Measurements from ENCODE around the gene CFL2.

Gene CFL2

GRCh38 chr14:34684578-34684977 is 29.8 kb downstream of the CFL2 start:
- no peaks in the 10 kb centered on the region for H3K9me3 ChIP-seq (ENCODE audit: low read length)
- no peak overlapping the region for H3K4me2 ChIP-seq (ENCODE audit: low read length)
- H3K27me3 ChIP-seq (ENCODE audit: insufficient read depth, low read length) = no peaks in the 10 kb centered on the region
- no peaks in the 10 kb centered on the region for H3K79me2 ChIP-seq (ENCODE audit: insufficient read depth, low read length)
- H3K9me2 ChIP-seq (ENCODE audit: low read depth, low read length) = no peaks in the 10 kb centered on the region
- H3K4me3 ChIP-seq (ENCODE audit: low read depth, low read length, poor library complexity, severe bottlenecking) = no peak overlapping the region
- H3K9ac ChIP-seq (ENCODE audit: low read length) = no peak overlapping the region
- no peaks in the 10 kb centered on the region for H3F3A ChIP-seq (ENCODE audit: insufficient read depth, low read length)
- H2AFZ ChIP-seq (ENCODE audit: low read length) = no peak overlapping the region
- H3K36me3 ChIP-seq (ENCODE audit: insufficient read depth, low read length) = no peaks in the 10 kb centered on the region
- H4K20me1 ChIP-seq (ENCODE audit: insufficient read depth, low read length) = no peaks in the 10 kb centered on the region
- H3K4me1 ChIP-seq (ENCODE audit: insufficient read depth, low read length, severe bottlenecking) = no peaks in the 10 kb centered on the region
- no peak overlapping the region for H3K27ac ChIP-seq (ENCODE audit: low read depth, low read length, poor library complexity, severe bottlenecking)
- no peak for TF ChIP-seq EZH2 (IDR thresholded peaks at IDR 0.05; ENCODE audit: borderline replicate concordance, low read length)

DNA sequence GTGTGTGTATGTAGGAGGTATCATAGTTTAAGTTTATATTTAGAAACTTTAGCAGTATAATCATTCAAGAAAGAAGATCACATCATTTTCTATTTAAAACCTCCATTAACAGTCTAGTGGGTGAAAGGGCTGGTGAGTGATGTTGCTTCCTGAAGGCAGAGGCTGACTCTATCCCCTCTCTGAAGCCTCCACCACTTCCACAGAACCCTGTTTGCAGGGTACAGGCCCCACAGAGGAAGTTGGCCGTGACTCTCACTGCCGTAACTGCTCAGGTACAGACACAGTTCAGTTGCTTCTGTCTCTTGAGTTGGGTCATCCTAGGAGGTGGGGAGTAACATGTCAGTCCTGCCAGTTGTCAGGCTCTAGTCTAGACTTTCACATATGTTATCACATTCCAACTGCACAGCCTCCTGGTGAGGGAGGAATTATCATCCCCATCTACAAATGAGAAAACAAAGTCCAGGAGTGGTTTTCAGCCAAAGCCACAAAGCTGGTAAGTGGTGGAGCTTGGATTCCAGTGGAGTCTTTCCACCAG is 31.5 kb downstream of the CFL2 start:
- no peaks in the 10 kb centered on the region for H3K36me3 ChIP-seq (ENCODE audit: insufficient read depth, low read length)
- H3F3A ChIP-seq (ENCODE audit: insufficient read depth, low read length) = no peaks in the 10 kb centered on the region
- TF ChIP-seq, protein P1, sequence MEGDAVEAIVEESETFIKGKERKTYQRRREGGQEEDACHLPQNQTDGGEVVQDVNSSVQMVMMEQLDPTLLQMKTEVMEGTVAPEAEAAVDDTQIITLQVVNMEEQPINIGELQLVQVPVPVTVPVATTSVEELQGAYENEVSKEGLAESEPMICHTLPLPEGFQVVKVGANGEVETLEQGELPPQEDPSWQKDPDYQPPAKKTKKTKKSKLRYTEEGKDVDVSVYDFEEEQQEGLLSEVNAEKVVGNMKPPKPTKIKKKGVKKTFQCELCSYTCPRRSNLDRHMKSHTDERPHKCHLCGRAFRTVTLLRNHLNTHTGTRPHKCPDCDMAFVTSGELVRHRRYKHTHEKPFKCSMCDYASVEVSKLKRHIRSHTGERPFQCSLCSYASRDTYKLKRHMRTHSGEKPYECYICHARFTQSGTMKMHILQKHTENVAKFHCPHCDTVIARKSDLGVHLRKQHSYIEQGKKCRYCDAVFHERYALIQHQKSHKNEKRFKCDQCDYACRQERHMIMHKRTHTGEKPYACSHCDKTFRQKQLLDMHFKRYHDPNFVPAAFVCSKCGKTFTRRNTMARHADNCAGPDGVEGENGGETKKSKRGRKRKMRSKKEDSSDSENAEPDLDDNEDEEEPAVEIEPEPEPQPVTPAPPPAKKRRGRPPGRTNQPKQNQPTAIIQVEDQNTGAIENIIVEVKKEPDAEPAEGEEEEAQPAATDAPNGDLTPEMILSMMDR (IDR thresholded peaks at IDR 0.05; ENCODE audit: low read length) = no peak
- TF ChIP-seq EZH2 (IDR thresholded peaks at IDR 0.05; ENCODE audit: borderline replicate concordance, low read length) = no peak
- no peaks in the 10 kb centered on the region for H3K27me3 ChIP-seq (ENCODE audit: insufficient read depth, low read length)
- no peak overlapping the region for H2AFZ ChIP-seq (ENCODE audit: low read length)
- no peaks in the 10 kb centered on the region for H3K9me3 ChIP-seq (ENCODE audit: low read length)
- H3K79me2 ChIP-seq (ENCODE audit: insufficient read depth, low read length) = no peaks in the 10 kb centered on the region
- H3K4me2 ChIP-seq (ENCODE audit: low read length) = no peak overlapping the region
- no peak overlapping the region for H3K9ac ChIP-seq (ENCODE audit: low read length)
- no peaks in the 10 kb centered on the region for H3K9me2 ChIP-seq (ENCODE audit: low read depth, low read length)
- H3K4me1 ChIP-seq (ENCODE audit: insufficient read depth, low read length, severe bottlenecking) = no peaks in the 10 kb centered on the region
- no peaks in the 10 kb centered on the region for H4K20me1 ChIP-seq (ENCODE audit: insufficient read depth, low read length)
- H3K27ac ChIP-seq (ENCODE audit: low read depth, low read length, poor library complexity, severe bottlenecking) = no peak overlapping the region
- H3K4me3 ChIP-seq (ENCODE audit: low read depth, low read length, poor library complexity, severe bottlenecking) = no peak overlapping the region

- TF ChIP-seq EZH2 (IDR thresholded peaks at IDR 0.05; ENCODE audit: borderline replicate concordance, low read length) = no peak
- TF ChIP-seq, protein P1 (IDR thresholded peaks at IDR 0.05; ENCODE audit: low read length) = no peak
- Histone ChIP-seq H3F3A (ENCODE audit: insufficient read depth, low read length) (no peaks in the 10 kb centered on the region), H3K4me1 (ENCODE audit: insufficient read depth, low read length, severe bottlenecking) (no peaks in the 10 kb centered on the region), H3K4me2 (ENCODE audit: low read length) (no peak overlapping the region), H3K27ac (ENCODE audit: low read depth, low read length, poor library complexity, severe bottlenecking) (no peak overlapping the region), H3K79me2 (ENCODE audit: insufficient read depth, low read length) (no peaks in the 10 kb centered on the region), H3K4me3 (ENCODE audit: low read depth, low read length, poor library complexity, severe bottlenecking) (no peak overlapping the region), H3K9me3 (ENCODE audit: low read length) (no peaks in the 10 kb centered on the region), H3K27me3 (ENCODE audit: insufficient read depth, low read length) (no peaks in the 10 kb centered on the region), H4K20me1 (ENCODE audit: insufficient read depth, low read length) (no peaks in the 10 kb centered on the region), H2AFZ (ENCODE audit: low read length) (no peak overlapping the region), H3K9ac (ENCODE audit: low read length) (no peak overlapping the region), H3K36me3 (ENCODE audit: insufficient read depth, low read length) (no peaks in the 10 kb centered on the region), H3K9me2 (ENCODE audit: low read depth, low read length) (no peaks in the 10 kb centered on the region)
Observed at GRCh38 chr14:34680806-34681479, 33.5 kb downstream of the CFL2 start.

DNA sequence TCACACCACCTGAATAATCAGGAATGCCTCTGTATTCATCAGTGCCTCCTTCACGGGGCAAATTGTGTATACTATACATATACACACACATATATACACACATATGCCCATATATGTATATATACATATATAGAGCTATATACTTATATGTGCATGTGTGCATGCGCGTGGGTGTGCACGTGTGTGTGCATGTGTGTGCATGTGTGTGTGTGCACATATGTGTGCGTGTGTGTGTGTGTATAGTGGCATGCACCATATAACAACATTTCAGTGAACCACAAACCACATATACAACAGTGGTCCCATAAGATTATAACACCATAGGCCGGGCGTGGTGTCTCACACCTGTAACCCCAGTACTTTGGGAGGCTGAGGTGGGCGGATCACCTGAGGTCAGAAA is 35.7 kb downstream of the CFL2 start:
- no peaks in the 10 kb centered on the region for H3K79me2 ChIP-seq (ENCODE audit: insufficient read depth, low read length)
- no peaks in the 10 kb centered on the region for H4K20me1 ChIP-seq (ENCODE audit: insufficient read depth, low read length)
- H2AFZ ChIP-seq (ENCODE audit: low read length) = no peak overlapping the region
- no peak overlapping the region for H3K27ac ChIP-seq (ENCODE audit: low read depth, low read length, poor library complexity, severe bottlenecking)
- no peaks in the 10 kb centered on the region for H3F3A ChIP-seq (ENCODE audit: insufficient read depth, low read length)
- no peaks in the 10 kb centered on the region for H3K27me3 ChIP-seq (ENCODE audit: insufficient read depth, low read length)
- no peaks in the 10 kb centered on the region for H3K4me1 ChIP-seq (ENCODE audit: insufficient read depth, low read length, severe bottlenecking)
- no peak overlapping the region for H3K4me2 ChIP-seq (ENCODE audit: low read length)
- TF ChIP-seq EZH2 (IDR thresholded peaks at IDR 0.05; ENCODE audit: borderline replicate concordance, low read length) = no peak
- TF ChIP-seq, protein P1 (IDR thresholded peaks at IDR 0.05; ENCODE audit: low read length) = no peak
- no peaks in the 10 kb centered on the region for H3K36me3 ChIP-seq (ENCODE audit: insufficient read depth, low read length)
- H3K9me3 ChIP-seq (ENCODE audit: low read length) = 0 out of 2 replicates have a peak, but pooled peaks cover 1% of the 10 kb centered on the region
- no peak overlapping the region for H3K4me3 ChIP-seq (ENCODE audit: low read depth, low read length, poor library complexity, severe bottlenecking)
- H3K9me2 ChIP-seq (ENCODE audit: low read depth, low read length) = no peaks in the 10 kb centered on the region
- no peak overlapping the region for H3K9ac ChIP-seq (ENCODE audit: low read length)

All from OCI-LY1 (cell line).